ENCODE measurements around the gene GTF2H2.
"Not testable (repeated sequence)": the region's sequence is repeated elsewhere in the genome, so short reads cannot be mapped to it uniquely, and the experiment has no call there.

The GTF2H2 gene

DNA sequence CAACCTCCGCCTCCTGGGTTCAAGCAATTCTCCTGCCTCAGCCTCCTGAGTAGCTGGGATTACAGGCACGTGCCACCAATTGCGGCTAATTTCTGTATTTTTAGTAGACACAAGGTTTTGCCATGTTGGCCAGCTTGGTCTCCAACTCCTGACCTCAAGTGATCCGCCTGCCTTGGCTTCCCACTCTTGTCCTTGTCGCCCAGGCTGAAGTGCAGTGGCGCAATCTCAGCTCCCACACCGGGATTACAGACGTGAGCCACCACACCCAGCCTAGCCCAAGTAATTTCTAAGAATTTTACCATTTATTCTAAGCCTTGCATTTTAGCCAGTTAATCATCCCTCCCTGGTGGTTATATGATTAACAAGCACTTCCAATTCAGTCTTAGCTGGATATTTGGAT, 53.3 kb downstream of the GTF2H2 start:
- H3K4me1 ChIP-seq (ENCODE audit: control insufficient read depth, insufficient read depth, low read length) = no peaks in the 10 kb centered on the region
- TF ChIP-seq, protein P1, sequence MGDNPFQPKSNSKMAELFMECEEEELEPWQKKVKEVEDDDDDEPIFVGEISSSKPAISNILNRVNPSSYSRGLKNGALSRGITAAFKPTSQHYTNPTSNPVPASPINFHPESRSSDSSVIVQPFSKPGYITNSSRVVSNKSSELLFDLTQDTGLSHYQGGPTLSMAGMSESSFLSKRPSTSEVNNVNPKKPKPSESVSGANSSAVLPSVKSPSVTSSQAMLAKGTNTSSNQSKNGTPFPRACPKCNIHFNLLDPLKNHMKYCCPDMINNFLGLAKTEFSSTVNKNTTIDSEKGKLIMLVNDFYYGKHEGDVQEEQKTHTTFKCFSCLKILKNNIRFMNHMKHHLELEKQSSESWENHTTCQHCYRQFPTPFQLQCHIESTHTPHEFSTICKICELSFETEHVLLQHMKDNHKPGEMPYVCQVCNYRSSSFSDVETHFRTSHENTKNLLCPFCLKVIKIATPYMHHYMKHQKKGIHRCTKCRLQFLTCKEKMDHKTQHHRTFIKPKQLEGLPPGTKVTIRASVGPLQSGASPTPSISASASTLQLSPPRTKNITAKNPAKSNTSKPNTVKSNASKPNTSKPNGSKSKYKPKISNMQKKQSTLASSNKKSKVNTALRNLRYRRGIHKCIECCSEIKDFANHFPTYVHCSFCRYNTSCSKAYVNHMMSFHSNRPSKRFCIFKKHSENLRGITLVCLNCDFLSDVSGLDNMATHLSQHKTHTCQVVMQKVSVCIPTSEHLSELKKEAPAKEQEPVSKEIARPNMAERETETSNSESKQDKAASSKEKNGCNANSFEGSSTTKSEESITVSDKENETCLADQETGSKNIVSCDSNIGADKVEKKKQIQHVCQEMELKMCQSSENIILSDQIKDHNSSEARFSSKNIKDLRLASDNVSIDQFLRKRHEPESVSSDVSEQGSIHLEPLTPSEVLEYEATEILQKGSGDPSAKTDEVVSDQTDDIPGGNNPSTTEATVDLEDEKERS (tag by site-specific recombination; IDR thresholded peaks at IDR 0.05) = no peak
- no peak overlapping the region for H3K4me3 ChIP-seq (ENCODE audit: low read depth, low read length)
- H3K9me3 ChIP-seq (ENCODE audit: control insufficient read depth, insufficient read depth, low read depth, low read length) = no peaks in the 10 kb centered on the region
- ChIA-PET CTCF (no interaction called here), POLR2A (no interaction called here)
- H3K27ac ChIP-seq (ENCODE audit: extremely low read depth, low read depth, low read length) = no peak overlapping the region
- no peaks in the 10 kb centered on the region for H3K36me3 ChIP-seq (ENCODE audit: control insufficient read depth in 2 of 2, insufficient read depth in 1 of 2, low read length in 2 of 2)

DNA sequence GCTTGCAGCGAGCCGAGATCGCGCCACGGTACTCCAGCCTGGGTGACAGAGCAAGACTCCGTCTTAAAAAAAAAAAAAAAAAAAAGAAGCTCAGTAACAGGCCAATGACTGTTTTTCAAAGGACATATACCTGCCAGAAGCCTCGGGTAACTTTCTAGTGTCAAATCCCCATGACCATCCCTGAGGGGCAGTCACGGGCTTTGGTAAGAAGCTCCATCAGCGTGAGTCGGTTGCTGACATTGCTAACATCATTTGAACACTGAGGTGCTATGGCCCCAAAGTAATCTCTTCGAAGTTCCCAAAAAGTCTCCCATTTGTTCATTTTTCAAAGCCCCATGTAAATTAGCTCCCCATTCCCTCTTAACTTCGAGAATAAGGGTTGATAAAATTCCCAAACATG, 53.9 kb downstream of the GTF2H2 start:
- Histone ChIP-seq H3K27ac (ENCODE audit: extremely low read depth, low read depth, low read length) (no peak overlapping the region), H3K36me3 (ENCODE audit: control insufficient read depth in 2 of 2, insufficient read depth in 1 of 2, low read length in 2 of 2) (no peaks in the 10 kb centered on the region), H3K4me1 (ENCODE audit: control insufficient read depth, insufficient read depth, low read length) (no peaks in the 10 kb centered on the region), H3K4me3 (ENCODE audit: low read depth, low read length) (no peak overlapping the region), H3K9me3 (ENCODE audit: control insufficient read depth, insufficient read depth, low read depth, low read length) (no peaks in the 10 kb centered on the region)
- POLR2A ChIA-PET = no interaction called here
- CTCF ChIA-PET = no interaction called here
- TF ChIP-seq ZNF664 (tag by site-specific recombination; IDR thresholded peaks at IDR 0.05) (no peak), ZNF48 (tag by site-specific recombination; IDR thresholded peaks at IDR 0.05) (no peak)
- TF ChIP-seq, protein P2, sequence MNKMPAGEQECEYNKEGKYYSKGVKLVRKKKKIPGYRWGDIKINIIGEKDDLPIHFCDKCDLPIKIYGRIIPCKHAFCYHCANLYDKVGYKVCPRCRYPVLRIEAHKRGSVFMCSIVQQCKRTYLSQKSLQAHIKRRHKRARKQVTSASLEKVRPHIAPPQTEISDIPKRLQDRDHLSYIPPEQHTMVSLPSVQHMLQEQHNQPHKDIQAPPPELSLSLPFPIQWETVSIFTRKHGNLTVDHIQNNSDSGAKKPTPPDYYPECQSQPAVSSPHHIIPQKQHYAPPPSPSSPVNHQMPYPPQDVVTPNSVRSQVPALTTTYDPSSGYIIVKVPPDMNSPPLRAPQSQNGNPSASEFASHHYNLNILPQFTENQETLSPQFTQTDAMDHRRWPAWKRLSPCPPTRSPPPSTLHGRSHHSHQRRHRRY (tag by site-specific recombination; IDR thresholded peaks at IDR 0.05) = no peak

DNA sequence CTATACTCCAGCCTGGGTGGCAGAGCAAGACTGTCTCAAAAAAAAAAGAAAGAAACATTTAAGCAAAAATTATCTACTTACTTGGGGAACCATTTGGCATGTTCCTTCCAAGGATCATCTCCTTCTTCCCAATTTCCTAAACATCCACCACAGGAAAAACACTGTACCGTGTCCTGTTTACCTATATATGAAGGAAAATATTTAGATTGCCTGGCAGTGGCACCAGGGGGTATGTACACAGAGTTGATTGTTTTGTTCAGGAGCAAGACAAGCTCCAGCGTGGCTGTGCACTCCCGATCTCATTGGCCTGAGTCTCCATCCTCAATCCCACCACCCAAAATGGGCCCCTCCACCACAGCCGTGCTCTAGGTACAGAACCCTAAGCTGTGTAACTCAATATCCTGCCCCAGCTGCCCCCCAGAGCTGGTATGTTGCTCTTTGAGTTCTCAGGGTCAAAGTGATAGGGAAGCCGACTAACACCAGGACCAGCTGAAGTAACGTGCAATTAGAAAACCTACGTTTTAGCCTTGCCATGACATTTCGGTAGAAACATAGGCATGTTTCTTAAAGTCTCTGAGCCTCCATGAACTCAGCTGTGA, 56.2 kb downstream of the GTF2H2 start:
- Histone ChIP-seq H3K36me3 (ENCODE audit: control insufficient read depth in 2 of 2, insufficient read depth in 1 of 2, low read length in 2 of 2) (no peaks in the 10 kb centered on the region), H3K9me3 (ENCODE audit: control insufficient read depth, insufficient read depth, low read depth, low read length) (no peaks in the 10 kb centered on the region), H3K4me1 (ENCODE audit: control insufficient read depth, insufficient read depth, low read length) (no peaks in the 10 kb centered on the region), H3K4me3 (ENCODE audit: low read depth, low read length) (no peak overlapping the region), H3K27ac (ENCODE audit: extremely low read depth, low read depth, low read length) (no peak overlapping the region)
- ChIA-PET CTCF (no interaction called here), POLR2A (no interaction called here)
- TF ChIP-seq ZSCAN30 (tag by site-specific recombination; IDR thresholded peaks at IDR 0.05) = no peak
- no peak for TF ChIP-seq ZBTB1 (tag by site-specific recombination; IDR thresholded peaks at IDR 0.05)
- no peak for TF ChIP-seq GLI4 (tag by site-specific recombination; IDR thresholded peaks at IDR 0.05)
- TF ChIP-seq ZNF426 (tag by site-specific recombination; IDR thresholded peaks at IDR 0.05) = no peak
- no peak for TF ChIP-seq ZNF777 (tag by site-specific recombination; IDR thresholded peaks at IDR 0.05; ENCODE audit: borderline replicate concordance)
- no peak for TF ChIP-seq ZNF350 (tag by site-specific recombination; IDR thresholded peaks at IDR 0.05)
- TF ChIP-seq SETDB1 (IDR thresholded peaks at IDR 0.05; ENCODE audit: insufficient read length, low read length) = no peak
- TF ChIP-seq ZNF394 (tag by site-specific recombination; IDR thresholded peaks at IDR 0.05; ENCODE audit: borderline replicate concordance) = no peak
- TF ChIP-seq SP7 (tag by site-specific recombination; IDR thresholded peaks at IDR 0.05) = no peak
- TF ChIP-seq ZNF792 (tag by site-specific recombination; IDR thresholded peaks at IDR 0.05) = no peak
- TF ChIP-seq, protein P3, sequence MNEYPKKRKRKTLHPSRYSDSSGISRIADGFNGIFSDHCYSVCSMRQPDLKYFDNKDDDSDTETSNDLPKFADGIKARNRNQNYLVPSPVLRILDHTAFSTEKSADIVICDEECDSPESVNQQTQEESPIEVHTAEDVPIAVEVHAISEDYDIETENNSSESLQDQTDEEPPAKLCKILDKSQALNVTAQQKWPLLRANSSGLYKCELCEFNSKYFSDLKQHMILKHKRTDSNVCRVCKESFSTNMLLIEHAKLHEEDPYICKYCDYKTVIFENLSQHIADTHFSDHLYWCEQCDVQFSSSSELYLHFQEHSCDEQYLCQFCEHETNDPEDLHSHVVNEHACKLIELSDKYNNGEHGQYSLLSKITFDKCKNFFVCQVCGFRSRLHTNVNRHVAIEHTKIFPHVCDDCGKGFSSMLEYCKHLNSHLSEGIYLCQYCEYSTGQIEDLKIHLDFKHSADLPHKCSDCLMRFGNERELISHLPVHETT (tag by site-specific recombination; IDR thresholded peaks at IDR 0.05) = no peak

DNA sequence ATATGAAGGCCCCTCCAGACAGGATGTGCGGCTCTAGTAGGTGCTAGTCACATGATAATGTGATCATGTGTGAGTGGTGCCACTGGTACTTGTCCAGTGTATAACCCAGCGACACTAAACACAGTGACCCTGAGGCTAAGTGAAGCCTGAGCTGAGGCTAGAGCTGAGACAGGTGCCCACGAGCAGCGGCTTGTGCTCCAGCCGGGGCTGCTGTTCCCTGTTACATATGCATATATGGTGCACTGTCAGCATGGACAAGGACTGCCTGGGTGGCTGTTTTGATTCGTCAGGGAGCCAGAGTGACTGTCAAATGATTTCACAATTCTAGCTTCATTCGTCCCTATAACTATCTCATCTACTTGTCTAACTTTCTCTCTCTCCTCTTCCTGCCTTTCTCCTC, 60.5 kb downstream of the GTF2H2 start:
- H3K4me3 ChIP-seq (ENCODE audit: low read depth, low read length); H3K4me1 ChIP-seq (ENCODE audit: control insufficient read depth, insufficient read depth, low read length); CTCF ChIA-PET; H3K36me3 ChIP-seq (ENCODE audit: control insufficient read depth in 2 of 2, insufficient read depth in 1 of 2, low read length in 2 of 2); H3K9me3 ChIP-seq (ENCODE audit: control insufficient read depth, insufficient read depth, low read depth, low read length); H3K27ac ChIP-seq (ENCODE audit: extremely low read depth, low read depth, low read length); POLR2A ChIA-PET: not testable (repeated sequence)

Data from HEK293 (cell line).